ENCODE results near the gene CLEC20A.

Gene CLEC20A

DNA sequence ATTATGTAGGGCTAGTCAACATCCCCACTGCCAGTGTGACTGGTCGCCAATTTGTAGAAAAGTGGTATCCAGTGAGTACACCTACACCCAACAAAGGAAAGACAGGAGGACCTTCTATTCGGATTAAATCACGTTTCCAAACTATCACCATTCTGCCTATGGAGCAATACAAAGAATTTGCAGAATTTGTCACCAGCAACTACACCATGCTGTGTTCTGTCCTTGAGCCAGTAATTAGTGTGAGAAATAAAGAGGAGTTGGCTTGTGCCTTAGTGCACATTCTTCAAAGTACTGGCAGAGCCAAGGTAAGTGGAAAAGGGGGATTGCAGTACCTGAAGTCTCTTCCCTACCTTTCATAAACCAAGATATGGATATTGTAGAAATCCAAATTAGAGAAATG, 53.8 kb downstream of the CLEC20A start:
- H3K27ac ChIP-seq (ENCODE audit: extremely low read depth, low read depth, low read length), result no peak overlapping the region
- peaks cover 0 to 18% of the 10 kb centered on the region in 2 experiments; a peak in 1 of 3 replicates for H3K36me3 ChIP-seq (ENCODE audit: control insufficient read depth in 2 of 2, insufficient read depth in 1 of 2, low read length in 2 of 2)
- TF ChIP-seq ZBTB48 (tag by site-specific recombination; IDR thresholded peaks at IDR 0.05) (no peak), ZNF521 (tag by site-specific recombination; IDR thresholded peaks at IDR 0.05) (no peak), HOXA7 (CRISPR knock-in tag; IDR thresholded peaks at IDR 0.05; ENCODE audit: borderline replicate concordance) (no peak), ZNF354C (tag by site-specific recombination; IDR thresholded peaks at IDR 0.05; ENCODE audit: borderline replicate concordance, low read depth) (no peak), GLIS1 (tag by site-specific recombination; IDR thresholded peaks at IDR 0.05) (no peak)
- TF ChIP-seq, protein P1, sequence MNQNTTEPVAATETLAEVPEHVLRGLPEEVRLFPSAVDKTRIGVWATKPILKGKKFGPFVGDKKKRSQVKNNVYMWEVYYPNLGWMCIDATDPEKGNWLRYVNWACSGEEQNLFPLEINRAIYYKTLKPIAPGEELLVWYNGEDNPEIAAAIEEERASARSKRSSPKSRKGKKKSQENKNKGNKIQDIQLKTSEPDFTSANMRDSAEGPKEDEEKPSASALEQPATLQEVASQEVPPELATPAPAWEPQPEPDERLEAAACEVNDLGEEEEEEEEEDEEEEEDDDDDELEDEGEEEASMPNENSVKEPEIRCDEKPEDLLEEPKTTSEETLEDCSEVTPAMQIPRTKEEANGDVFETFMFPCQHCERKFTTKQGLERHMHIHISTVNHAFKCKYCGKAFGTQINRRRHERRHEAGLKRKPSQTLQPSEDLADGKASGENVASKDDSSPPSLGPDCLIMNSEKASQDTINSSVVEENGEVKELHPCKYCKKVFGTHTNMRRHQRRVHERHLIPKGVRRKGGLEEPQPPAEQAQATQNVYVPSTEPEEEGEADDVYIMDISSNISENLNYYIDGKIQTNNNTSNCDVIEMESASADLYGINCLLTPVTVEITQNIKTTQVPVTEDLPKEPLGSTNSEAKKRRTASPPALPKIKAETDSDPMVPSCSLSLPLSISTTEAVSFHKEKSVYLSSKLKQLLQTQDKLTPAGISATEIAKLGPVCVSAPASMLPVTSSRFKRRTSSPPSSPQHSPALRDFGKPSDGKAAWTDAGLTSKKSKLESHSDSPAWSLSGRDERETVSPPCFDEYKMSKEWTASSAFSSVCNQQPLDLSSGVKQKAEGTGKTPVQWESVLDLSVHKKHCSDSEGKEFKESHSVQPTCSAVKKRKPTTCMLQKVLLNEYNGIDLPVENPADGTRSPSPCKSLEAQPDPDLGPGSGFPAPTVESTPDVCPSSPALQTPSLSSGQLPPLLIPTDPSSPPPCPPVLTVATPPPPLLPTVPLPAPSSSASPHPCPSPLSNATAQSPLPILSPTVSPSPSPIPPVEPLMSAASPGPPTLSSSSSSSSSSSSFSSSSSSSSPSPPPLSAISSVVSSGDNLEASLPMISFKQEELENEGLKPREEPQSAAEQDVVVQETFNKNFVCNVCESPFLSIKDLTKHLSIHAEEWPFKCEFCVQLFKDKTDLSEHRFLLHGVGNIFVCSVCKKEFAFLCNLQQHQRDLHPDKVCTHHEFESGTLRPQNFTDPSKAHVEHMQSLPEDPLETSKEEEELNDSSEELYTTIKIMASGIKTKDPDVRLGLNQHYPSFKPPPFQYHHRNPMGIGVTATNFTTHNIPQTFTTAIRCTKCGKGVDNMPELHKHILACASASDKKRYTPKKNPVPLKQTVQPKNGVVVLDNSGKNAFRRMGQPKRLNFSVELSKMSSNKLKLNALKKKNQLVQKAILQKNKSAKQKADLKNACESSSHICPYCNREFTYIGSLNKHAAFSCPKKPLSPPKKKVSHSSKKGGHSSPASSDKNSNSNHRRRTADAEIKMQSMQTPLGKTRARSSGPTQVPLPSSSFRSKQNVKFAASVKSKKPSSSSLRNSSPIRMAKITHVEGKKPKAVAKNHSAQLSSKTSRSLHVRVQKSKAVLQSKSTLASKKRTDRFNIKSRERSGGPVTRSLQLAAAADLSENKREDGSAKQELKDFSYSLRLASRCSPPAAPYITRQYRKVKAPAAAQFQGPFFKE (tag by site-specific recombination; IDR thresholded peaks at IDR 0.05; ENCODE audit: borderline replicate concordance), result no peak
- no peak overlapping the region for H3K4me3 ChIP-seq (ENCODE audit: low read depth, low read length)
- POLR2A ChIA-PET, result no interaction called here
- CTCF ChIA-PET, result interaction anchor here (0.6 kb wide), 1 partner anchor 1827 kb away, joined by 3 read pairs; no protein-coding TSS in a partner anchor
- no peaks in the 10 kb centered on the region for H3K4me1 ChIP-seq (ENCODE audit: control insufficient read depth, insufficient read depth, low read length)
- no peaks in the 10 kb centered on the region for H3K9me3 ChIP-seq (ENCODE audit: control insufficient read depth, insufficient read depth, low read depth, low read length)

DNA sequence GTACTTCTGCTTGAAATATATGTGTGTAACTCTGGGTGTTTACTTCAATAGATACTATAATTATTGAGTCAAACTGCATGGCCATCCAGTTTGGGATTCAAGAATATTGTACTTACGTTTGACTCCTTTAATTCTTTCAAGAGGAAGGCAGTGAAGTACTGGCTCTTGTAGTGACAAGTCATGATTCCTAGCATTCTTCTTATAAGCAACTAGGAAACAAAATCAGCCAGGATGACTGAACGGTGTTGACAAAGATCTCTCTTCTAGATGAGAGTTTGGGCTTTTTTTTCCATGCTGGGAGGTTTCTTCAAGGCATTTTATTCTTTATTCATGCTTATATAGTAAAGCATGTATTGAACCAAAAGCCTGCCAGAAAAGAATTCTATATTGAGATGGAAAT, 58.3 kb downstream of the CLEC20A start:
- POLR2A ChIA-PET, result no interaction called here
- no peak overlapping the region for H3K27ac ChIP-seq (ENCODE audit: extremely low read depth, low read depth, low read length)

More for the DNA sequence above, 58.3 kb downstream of the CLEC20A start:
- TF ChIP-seq ZNF24 (tag by site-specific recombination; IDR thresholded peaks at IDR 0.05) (no peak), ZNF473 (tag by site-specific recombination; IDR thresholded peaks at IDR 0.05) (no peak), ZIC2 (tag by site-specific recombination; IDR thresholded peaks at IDR 0.05) (no peak), SETDB1 (IDR thresholded peaks at IDR 0.05; ENCODE audit: insufficient read length, low read length) (no peak), ZNF202 (tag by site-specific recombination; IDR thresholded peaks at IDR 0.05; ENCODE audit: borderline replicate concordance) (no peak), ZNF530 (tag by site-specific recombination; IDR thresholded peaks at IDR 0.05; ENCODE audit: low read depth) (no peak)
- TF ChIP-seq, protein P2, sequence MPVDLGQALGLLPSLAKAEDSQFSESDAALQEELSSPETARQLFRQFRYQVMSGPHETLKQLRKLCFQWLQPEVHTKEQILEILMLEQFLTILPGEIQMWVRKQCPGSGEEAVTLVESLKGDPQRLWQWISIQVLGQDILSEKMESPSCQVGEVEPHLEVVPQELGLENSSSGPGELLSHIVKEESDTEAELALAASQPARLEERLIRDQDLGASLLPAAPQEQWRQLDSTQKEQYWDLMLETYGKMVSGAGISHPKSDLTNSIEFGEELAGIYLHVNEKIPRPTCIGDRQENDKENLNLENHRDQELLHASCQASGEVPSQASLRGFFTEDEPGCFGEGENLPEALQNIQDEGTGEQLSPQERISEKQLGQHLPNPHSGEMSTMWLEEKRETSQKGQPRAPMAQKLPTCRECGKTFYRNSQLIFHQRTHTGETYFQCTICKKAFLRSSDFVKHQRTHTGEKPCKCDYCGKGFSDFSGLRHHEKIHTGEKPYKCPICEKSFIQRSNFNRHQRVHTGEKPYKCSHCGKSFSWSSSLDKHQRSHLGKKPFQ (tag by site-specific recombination; IDR thresholded peaks at IDR 0.05), result no peak
- TF ChIP-seq, protein P3, sequence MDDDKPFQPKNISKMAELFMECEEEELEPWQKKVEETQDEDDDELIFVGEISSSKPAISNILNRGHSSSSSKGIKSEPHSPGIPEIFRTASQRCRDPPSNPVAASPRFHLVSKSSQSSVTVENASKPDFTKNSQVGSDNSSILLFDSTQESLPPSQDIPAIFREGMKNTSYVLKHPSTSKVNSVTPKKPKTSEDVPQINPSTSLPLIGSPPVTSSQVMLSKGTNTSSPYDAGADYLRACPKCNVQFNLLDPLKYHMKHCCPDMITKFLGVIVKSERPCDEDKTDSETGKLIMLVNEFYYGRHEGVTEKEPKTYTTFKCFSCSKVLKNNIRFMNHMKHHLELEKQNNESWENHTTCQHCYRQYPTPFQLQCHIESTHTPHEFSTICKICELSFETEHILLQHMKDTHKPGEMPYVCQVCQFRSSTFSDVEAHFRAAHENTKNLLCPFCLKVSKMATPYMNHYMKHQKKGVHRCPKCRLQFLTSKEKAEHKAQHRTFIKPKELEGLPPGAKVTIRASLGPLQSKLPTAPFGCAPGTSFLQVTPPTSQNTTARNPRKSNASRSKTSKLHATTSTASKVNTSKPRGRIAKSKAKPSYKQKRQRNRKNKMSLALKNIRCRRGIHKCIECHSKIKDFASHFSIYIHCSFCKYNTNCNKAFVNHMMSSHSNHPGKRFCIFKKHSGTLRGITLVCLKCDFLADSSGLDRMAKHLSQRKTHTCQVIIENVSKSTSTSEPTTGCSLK (tag by site-specific recombination; IDR thresholded peaks at IDR 0.05), result no peak
- TF ChIP-seq, protein P4, sequence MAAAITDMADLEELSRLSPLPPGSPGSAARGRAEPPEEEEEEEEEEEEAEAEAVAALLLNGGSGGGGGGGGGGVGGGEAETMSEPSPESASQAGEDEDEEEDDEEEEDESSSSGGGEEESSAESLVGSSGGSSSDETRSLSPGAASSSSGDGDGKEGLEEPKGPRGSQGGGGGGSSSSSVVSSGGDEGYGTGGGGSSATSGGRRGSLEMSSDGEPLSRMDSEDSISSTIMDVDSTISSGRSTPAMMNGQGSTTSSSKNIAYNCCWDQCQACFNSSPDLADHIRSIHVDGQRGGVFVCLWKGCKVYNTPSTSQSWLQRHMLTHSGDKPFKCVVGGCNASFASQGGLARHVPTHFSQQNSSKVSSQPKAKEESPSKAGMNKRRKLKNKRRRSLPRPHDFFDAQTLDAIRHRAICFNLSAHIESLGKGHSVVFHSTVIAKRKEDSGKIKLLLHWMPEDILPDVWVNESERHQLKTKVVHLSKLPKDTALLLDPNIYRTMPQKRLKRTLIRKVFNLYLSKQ (tag by site-specific recombination; IDR thresholded peaks at IDR 0.05; ENCODE audit: borderline replicate concordance), result no peak
- no peaks in the 10 kb centered on the region for H3K4me1 ChIP-seq (ENCODE audit: control insufficient read depth, insufficient read depth, low read length)
- peaks cover 0 to 18% of the 10 kb centered on the region in 2 experiments; a peak in 1 of 3 replicates for H3K36me3 ChIP-seq (ENCODE audit: control insufficient read depth in 2 of 2, insufficient read depth in 1 of 2, low read length in 2 of 2)
- H3K9me3 ChIP-seq (ENCODE audit: control insufficient read depth, insufficient read depth, low read depth, low read length), result no peaks in the 10 kb centered on the region
- CTCF ChIA-PET, result interaction anchor here (0.6 to 2.4 kb wide), 3 partner anchors 21 to 139 kb away, joined by 3 to 9 read pairs (median 5); no protein-coding TSS in a partner anchor
- H3K4me3 ChIP-seq (ENCODE audit: low read depth, low read length), result no peak overlapping the region
